GM03348 (cell line): ENCODE measurements around the gene PNRC2.
"Not testable (repeated sequence)": the region's sequence is repeated elsewhere in the genome, so short reads cannot be mapped to it uniquely, and the experiment has no call there.

Source experiments
- DNase-seq: peaks from one replicate; pipeline ENCODE4 v3.0.0; 2012; ENCODE audit warnings: low spot score

PNRC2 gene

DNA sequence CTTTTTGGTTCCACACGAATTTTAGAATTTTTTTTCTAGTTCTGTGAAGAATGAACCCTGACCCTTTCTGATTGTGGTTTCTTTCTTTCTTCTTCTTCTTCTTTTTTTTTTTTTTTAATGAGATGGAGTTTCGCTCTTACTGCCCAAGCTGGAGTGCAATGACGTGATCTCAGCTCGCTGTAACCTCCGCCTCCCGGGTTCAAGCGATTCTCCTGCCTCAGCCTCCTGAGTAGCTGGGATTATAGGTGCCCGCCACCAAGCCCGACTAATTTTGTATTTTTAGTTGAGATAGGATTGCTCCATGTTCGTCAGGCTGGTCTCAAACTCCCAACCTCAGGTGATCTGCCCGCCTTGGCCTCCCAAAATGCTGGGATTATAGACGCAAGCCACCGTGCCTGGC lies 32.4 kb downstream of the PNRC2 start:
- DNase-seq: not testable (repeated sequence)

DNA sequence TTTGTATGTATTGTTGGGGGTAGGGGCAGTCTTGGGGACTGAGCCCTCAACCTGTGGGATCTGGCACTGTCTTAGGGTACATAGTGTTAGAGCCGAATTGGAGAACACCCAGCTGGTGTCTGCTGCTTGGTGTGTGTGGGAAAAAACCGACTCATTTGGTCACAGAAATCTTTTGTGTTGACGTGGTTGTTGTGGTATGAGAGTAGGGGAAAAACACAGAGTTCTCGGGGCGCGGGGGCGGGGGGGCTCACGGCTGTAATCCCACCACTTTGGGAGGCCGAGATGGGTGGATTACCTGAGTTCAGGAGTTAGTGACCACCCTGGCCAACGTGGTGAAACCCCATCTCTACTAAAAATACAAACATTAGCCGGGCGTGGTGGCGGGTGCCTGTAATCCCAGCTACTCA lies 35.8 kb downstream of the PNRC2 start:
- DNase-seq: no peak

DNA sequence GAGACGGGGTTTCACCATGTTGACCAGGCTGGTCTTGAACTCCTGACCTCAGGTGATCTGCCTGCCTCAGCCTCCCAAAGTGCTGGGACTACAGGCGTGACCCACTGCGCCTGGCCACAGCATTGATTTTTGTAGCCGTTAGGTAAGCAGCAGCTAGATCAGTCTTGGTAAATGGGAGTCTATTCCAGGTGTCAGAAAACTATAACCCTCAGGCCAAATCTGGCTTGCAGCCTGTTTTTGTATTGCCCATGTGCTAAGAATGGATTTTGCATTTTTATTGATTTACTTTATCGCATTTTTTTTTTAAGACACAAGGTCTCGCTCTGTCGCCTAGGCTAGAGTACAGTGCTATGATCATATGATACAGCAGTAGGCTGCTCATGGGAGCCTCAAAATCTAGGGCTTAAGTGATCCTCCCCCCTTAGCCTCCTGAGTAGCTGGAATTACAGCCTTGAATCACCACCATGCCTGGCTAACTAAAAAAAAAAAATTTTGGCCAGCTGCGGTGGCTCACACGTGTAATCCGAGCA lies 37.1 kb downstream of the PNRC2 start:
- no peak for DNase-seq

DNA sequence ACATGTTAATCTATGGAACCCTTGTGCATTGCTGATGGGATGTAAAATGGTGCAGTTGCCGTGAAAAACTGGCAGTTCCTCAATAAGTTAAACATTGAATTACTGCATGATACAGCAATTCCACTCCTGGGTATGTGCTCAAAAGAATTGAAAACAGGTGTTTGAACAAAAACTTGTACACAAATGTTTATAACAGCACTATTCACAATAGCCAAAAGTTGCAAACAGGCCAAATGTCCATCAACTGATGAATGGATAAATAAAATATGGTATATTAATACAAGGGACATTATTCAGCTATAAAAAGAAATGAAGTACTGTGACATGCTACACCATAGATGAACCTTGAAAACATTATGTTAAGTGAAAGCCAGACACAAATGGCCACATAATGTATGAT lies 38.2 kb downstream of the PNRC2 start:
- no peak for DNase-seq

DNA sequence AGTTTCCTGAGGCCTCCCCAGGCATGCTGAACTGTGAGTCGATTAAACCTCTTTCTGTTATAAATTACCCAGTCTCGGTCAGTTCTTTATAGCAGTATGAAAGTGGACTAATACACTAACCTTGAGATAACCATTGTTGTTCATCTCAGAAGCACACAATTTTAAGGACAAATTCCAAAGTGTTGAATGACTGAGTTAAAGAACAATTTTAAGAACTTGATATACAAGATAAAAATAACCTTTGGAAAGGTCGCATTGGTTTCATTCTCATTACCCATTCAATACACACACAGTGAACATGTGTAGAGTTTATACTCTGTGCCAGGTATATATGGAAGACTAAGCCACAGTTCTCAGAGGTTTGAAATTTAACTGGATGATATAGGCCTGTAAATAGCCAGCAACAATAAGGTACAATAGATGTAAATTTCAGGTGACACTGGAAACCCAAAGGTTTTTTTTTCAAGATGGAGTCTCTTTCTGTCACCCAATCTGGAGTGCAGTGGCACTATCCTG lies 39.6 kb downstream of the PNRC2 start:
- DNase-seq: no peak

DNA sequence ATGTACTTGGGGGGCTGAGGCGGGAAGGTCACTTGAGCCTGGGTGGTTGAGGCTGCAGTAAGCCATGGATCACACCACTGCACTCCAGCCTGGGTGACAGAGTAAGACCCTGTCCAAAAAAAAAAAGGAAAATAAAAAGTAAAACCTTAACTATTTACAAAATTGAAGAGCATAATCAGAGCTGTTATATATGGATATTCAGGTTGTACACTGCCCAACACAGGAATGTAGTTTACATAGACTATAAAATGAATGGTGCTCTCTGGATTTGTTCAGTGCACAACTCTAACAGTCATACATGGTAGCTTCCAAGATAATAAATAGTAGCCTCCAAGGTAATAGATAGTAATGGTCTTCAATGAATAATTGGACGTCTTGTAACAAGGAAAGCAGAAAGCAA lies 43.1 kb downstream of the PNRC2 start:
- no peak for DNase-seq

DNA sequence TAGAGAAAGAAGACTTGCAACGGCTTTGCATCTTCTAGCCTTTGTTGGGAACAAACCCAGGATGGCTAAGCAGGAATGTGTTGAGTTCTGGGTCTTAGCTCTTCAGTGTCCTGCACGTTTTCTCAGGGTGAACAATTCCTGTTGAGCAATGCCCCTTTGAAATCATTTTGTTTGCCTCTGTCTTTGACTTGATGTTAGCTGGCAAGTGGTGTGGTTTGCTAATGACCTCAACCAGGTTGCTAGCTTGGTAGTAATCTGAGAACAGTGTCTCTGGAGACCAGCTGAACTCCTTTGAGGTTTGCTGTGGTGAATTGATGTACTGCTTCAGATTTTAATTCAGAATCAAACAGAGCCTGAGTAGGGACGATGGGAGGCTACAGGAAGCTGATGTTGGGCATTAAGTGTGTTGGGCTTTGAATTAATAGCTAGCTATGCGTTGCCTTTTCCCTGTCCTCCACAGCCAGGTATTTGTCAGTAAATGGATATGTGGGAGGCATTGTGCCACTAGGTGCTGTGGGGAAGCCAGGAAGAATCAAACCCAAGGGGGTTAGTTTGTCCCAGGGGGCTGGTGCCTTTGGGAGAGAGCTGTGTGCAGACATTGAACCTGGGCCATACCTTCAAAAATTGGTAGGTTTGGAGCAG lies 43.8 kb downstream of the PNRC2 start:
- peak; percentile 54 for DNase-seq

DNA sequence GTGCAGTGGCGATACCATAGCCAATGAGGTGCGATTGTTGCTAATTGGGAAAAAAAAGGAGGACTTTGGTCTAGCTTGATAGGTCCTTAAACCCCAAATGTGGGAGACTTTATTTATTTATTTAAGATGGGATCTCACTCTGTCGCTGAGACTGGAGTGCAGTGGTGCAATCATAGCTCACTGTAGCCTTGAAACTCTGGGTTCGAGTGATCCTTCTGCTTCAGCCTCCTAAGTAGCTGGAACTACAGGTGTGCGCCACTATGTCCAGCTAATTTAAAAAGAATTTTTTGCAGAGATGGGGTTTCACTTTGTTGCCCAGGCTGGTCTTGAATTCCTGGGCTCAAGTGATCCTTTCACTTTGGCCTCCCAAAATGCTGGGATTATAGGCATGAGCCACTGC lies 44.5 kb downstream of the PNRC2 start:
- no peak for DNase-seq

DNA sequence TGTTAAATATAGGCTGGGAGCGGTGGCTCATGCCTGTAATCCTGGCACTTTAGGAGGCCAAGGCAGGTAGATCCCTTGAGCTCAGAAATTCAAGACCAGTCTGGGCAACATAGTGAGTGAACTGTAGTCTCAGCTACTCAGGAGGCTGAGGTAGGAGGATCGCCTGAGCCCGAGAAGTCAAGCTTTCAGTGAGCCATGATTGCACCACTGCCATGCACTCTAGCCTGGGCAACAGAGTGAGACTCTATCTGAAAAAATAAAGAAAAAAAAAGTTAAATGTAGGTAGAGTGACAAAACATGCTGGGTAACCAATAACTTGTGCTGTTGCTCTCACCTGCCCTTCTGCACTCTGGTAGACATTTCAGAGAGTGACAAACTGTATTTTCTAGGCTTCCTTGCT lies 45.5 kb downstream of the PNRC2 start:
- DNase-seq: no peak

DNA sequence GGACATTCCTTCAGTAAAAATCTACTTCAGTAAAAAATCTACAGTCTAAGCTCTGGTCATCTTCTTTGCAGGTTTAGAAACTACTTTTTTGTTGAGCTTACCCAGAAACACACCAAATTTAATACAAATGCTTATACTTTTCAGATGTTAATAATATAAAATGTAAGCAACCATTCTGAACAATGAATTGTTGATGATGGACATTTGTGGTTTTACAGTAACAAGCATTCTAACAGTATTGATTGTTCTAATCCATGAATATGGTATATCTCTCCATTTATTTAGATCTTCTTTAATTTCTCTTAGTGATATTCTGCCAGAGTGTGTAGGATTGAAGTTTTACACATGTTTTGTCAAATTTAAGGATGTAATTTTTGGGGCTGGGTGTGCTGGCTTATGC lies 47.5 kb downstream of the PNRC2 start:
- DNase-seq: no peak

DNA sequence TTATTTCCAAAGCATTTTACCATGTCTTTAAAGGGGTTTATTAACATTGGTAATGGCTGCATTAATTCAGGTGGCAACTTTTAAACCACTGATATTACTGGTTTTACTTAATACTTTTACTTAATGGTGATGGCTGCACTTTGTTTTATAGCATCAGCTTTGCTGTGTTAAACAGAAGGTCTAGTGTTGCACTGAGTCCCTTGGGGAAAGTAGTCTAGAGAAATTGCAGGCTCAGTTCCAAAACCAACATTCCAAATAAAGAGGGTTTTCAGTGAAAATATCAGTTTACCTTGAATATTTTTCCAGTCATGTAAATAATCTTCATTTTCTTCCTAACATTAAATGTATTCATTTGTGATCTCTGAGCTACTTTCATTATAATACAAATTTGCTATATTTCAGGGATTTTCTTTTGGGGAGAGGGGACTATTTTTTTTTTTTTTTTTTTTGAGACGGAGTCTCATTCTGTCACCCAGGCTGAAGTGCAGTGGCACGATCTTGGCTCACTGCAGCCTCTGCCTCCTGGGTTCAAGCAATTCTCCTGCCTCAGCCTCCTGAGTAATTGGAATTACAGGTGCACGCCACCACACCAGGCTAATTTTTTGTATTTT lies 49.1 kb downstream of the PNRC2 start:
- peak; percentile 64 for DNase-seq

DNA sequence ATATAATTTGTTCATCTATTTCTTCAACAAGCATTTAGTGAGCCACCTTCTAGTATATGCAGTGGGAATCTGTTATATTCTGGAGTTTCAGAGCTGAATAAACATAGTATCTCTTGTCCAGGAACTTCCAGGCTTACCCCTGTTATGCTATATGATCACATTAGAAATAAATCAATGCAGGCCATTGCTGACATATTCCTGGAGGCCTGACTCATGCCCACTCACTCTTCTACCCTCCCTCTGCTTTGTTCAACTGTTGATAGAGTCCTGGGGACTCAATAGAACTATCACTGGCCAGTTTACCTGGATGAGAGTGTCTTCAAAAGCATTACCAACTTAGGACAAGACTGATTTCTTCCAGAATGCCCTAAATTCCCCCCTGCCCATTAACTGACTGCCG lies 49.8 kb downstream of the PNRC2 start:
- DNase-seq: peak; percentile 37

DNA sequence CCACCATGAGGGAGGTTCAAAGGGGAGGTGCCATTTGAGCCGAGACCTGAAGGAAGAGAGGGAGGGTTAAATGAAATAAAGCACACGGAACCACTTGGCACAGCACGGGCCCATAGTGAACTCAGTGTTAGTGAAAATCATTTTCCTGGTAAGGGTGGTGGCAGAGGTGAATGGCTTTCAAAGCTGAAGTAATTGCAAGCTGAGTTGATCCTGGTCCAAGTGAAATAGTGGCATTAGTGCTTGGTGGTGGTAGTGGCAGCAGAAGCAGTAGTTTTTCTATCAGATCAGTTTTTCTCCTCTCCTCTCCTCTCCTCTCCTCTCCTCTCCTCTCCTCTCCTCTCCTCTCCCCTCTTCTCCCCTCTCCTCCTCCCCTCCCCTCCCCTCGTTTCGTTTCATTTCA lies 51.0 kb downstream of the PNRC2 start:
- no peak for DNase-seq

DNA sequence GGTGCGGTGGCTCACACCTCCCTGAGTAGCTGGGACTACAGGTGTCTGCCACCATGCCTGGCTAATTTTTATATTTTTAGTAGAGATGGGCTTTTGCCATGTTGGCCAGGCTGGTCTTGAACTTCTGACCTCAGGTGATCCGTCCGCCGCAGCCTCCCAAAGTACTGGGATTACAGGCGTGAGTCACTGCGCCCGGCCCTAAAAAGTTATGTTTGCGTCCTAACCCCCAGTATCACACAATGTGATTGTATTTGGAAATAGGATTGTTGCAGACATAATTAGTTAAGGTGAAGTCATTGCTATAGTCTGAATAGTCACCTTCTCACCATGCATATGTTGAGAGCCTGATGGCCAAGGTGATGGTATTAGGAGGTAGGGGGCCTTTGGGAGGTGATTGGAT lies 53.2 kb downstream of the PNRC2 start:
- DNase-seq: not testable (repeated sequence)
